Gastrocnemius medialis (tissue), 4 donors: ENCODE data around the gene ATF7. TPM values are rescaled to one million over a fixed set of nuclear protein-coding genes. Genes with fewer than 3 reads are reported as not detected.

Experiments used
- ATAC-seq, 2 donors: fragments of 150-250 bp; one replicate each; pipeline ENCODE4 v1.9.1; 2016
- DNase-seq, 2 donors: peaks; one replicate each; pipeline ENCODE4 v3.0.0-alpha.2; 2019
- H3K27ac ChIP-seq, 4 donors: fragments of 200-600 bp; sonication (generic); 1 replicate in 1 of 4; 2 replicates in 3 of 4; pipeline ENCODE4 v1.5.1; 2016 to 2018; ENCODE audit warnings: mild to moderate bottlenecking in 2 of 4, moderate library complexity in 1 of 4
- H3K27me3 ChIP-seq, 3 donors: fragments of 200-600 bp; sonication (generic) in 2 of 3; 1 replicate in 1 of 3; 2 replicates in 2 of 3; pipeline versions ENCODE4 v1.5.1 to v1.6.0; 2016 to 2019; ENCODE audit warnings: mild to moderate bottlenecking in 1 of 3, moderate library complexity in 1 of 3
- H3K36me3 ChIP-seq, 2 donors: fragments of 200-600 bp; sonication (generic) in 1 of 2; one replicate each; pipeline ENCODE4 v1.5.1; 2017 to 2018
- H3K4me1 ChIP-seq, 2 donors: fragments of 200-600 bp; sonication (generic) in 1 of 2; one replicate each; pipeline ENCODE4 v1.5.1; 2016 to 2017; ENCODE audit warnings: mild to moderate bottlenecking in 2 of 2
- H3K4me3 ChIP-seq, 4 donors: fragments of 200-600 bp; sonication (generic) in 3 of 4; 1 replicate in 1 of 4; 2 replicates in 3 of 4; pipeline ENCODE4 v1.5.1; 2016 to 2019; ENCODE audit warnings: mild to moderate bottlenecking in 2 of 4
- H3K9me3 ChIP-seq, 3 donors: fragments of 200-600 bp; sonication (generic) in 2 of 3; 1 replicate in 1 of 3; 2 replicates in 2 of 3; pipeline ENCODE4 v1.5.1; 2016 to 2019
- POLR2A ChIP-seq, 2 donors: fragments of 450-650 bp; IDR thresholded peaks; one replicate each; pipeline ENCODE4 v1.6.1; 2017; ENCODE audit warnings: antibody characterized with exemption in 2 of 2, mild to moderate bottlenecking in 2 of 2, moderate library complexity in 2 of 2
- in situ Hi-C, 4 donors: fragments of 200-750 bp; cut with MboI; loops; one replicate each; pipeline versions ENCODE4 v1.15.0 to v1.8.0; 2017; ENCODE audit warnings: low sequenced_read_pairs in 4 of 4
- intact Hi-C: fragments of 100-400 bp; cut with DNase I; formaldehyde crosslinking; loops from one replicate; pipeline ENCODE4 v1.15.1; 2023; ENCODE audit warnings: low total_unique reads
- total RNA-seq, 4 donors: library from RNA; depleted of rRNA; stranded (reverse); fragments of >200 nt; gene quantifications; one replicate each; pipeline versions ENCODE4 v1.1.0 to v1.2.3, GENCODE V29; 2016
- TF ChIP-seq, protein P1 (sequence below), 5 experiments: fragments of 450-650 bp in 3 of 5; fragments of 200-600 bp in 2 of 5; sonication (generic) in 2 of 5; IDR thresholded peaks in 4 of 5; conservative IDR thresholded peaks in 1 of 5; 1 replicate in 4 of 5; 2 replicates in 1 of 5; pipeline ENCODE4 v1.5.1; 2016 to 2019; ENCODE audit warnings: antibody characterized with exemption in 5 of 5, mild to moderate bottlenecking in 3 of 5, moderate library complexity in 3 of 5

ATF7 gene
- total RNA-seq, 4 donors from 2014 or later, result 21.9 to 47.9 (median 26.3) TPM

DNA sequence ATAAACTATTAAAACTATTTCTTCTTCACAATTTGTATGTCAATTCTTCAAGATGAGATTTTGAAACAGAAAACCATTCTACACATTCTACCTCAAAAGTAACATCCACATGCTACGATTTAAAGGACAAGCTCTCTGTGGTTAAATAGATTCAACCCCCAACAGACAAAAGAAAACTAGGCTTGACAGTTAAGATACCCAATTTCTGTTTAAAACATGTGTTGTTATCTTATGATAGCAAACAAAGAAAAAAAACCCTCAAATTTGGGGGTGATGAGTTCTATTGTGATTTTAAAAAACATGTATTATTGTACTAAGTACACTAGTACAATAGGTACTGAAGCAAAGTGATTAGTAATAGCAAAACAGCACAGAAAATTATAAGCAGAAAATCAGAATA, 33.8 kb downstream of the ATF7 start:
- intact Hi-C loops (no loop called here), in situ Hi-C loops (no loop called here)
- Histone ChIP-seq H3K4me3 (no peak overlapping the region), H3K9me3 (no peaks in the 10 kb centered on the region), H3K27me3 (no peaks in the 10 kb centered on the region), H3K27ac (peak overlapping the region in 1 of 4 donors; percentile 68), H3K4me1 (peaks cover 45 to 68% of the 10 kb centered on the region in 2 donors), H3K36me3 (no peaks in the 10 kb centered on the region)
- no peak for ATAC-seq
- TF ChIP-seq, protein P1, sequence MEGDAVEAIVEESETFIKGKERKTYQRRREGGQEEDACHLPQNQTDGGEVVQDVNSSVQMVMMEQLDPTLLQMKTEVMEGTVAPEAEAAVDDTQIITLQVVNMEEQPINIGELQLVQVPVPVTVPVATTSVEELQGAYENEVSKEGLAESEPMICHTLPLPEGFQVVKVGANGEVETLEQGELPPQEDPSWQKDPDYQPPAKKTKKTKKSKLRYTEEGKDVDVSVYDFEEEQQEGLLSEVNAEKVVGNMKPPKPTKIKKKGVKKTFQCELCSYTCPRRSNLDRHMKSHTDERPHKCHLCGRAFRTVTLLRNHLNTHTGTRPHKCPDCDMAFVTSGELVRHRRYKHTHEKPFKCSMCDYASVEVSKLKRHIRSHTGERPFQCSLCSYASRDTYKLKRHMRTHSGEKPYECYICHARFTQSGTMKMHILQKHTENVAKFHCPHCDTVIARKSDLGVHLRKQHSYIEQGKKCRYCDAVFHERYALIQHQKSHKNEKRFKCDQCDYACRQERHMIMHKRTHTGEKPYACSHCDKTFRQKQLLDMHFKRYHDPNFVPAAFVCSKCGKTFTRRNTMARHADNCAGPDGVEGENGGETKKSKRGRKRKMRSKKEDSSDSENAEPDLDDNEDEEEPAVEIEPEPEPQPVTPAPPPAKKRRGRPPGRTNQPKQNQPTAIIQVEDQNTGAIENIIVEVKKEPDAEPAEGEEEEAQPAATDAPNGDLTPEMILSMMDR (IDR thresholded peaks at IDR 0.05 in 4 of 5, conservative IDR thresholded peaks at IDR 0.05 in 1 of 5), result no peak
- TF ChIP-seq POLR2A (IDR thresholded peaks at IDR 0.05), result no peak
- DNase-seq, result no peak

DNA sequence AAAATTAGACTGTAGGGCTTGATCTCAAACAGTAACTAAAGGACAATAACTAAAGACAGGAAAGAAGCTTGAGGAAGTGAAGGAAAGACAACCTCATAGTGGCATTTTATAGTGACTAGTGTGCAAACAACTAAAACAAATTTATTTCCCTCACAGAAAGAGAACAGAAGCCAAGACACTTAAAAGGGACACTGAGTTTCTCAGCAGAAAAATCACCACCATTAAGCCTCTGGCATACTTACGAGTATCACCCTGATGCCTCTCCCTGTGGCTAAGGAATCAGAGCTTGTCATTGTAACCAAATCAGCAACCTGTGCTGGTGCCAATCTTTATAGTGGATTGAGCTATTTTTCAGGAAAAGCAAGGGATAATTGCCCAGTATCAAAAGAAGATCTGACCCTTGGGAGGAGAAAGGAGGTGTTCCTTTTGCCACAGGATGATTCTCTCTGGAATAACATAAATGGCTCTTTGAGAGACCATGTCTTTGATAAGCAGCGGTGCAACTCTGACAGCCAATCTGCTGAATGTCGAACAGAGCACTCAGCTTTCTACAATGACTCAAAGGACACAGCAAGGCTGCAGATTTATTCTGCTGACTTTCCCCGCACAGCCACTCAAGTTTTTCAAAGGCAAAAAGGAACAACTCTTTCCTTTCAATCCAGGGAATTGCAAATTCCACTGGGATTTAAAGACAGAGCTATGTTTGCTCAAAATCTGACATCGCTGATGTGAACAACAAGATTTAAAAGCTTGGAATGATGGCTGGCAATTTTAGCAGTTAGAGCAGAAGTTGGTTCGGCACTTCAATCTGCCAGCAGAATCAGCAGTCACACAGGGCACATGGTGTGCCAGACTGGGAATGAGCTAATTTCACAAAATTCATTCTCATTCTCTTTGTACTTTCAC, 34.6 kb downstream of the ATF7 start:
- DNase-seq (no peak), ATAC-seq (peak; percentile 60 to 75)
- intact Hi-C loops, result no loop called here
- no peaks in the 10 kb centered on the region for H3K27me3 ChIP-seq
- TF ChIP-seq, protein P1 (IDR thresholded peaks at IDR 0.05 in 4 of 5, conservative IDR thresholded peaks at IDR 0.05 in 1 of 5), result no peak
- H3K36me3 ChIP-seq, result no peaks in the 10 kb centered on the region
- in situ Hi-C loops, result no loop called here
- peak overlapping the region in 2 of 4 donors; percentile 7 to 14 for H3K4me3 ChIP-seq
- no peaks in the 10 kb centered on the region for H3K9me3 ChIP-seq
- H3K4me1 ChIP-seq, result peaks cover 36 to 60% of the 10 kb centered on the region in 2 donors
- H3K27ac ChIP-seq, result peak overlapping the region; percentile 6 to 68 (median 32)

DNA sequence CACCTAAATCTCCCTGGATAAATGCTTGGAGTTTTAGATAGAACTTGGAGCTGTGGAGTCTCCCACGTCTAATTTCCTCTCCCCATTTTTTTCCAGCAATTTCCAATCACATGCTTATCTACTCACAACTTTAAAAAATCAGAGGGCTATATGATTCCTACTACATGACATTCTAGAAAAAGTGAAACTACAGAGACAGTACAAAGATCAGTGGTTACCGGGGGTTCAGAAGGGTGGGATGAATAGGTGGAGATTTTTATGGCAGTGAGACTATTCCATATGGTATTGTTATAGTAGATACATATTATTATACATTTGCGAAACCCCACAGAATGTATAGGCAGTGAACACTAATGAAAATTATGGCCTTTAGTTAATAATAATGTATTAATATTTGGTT, 35.5 kb downstream of the ATF7 start:
- no peaks in the 10 kb centered on the region for H3K36me3 ChIP-seq
- TF ChIP-seq POLR2A (IDR thresholded peaks at IDR 0.05), result no peak
- ATAC-seq, result no peak
- H3K27ac ChIP-seq, result no peak overlapping the region
- DNase-seq, result no peak
- intact Hi-C loops (no loop called here), in situ Hi-C loops (no loop called here)
- H3K27me3 ChIP-seq, result no peaks in the 10 kb centered on the region
- H3K4me1 ChIP-seq, result peaks cover 36 to 60% of the 10 kb centered on the region in 2 donors
- H3K4me3 ChIP-seq, result no peak overlapping the region
- H3K9me3 ChIP-seq, result no peaks in the 10 kb centered on the region

DNA sequence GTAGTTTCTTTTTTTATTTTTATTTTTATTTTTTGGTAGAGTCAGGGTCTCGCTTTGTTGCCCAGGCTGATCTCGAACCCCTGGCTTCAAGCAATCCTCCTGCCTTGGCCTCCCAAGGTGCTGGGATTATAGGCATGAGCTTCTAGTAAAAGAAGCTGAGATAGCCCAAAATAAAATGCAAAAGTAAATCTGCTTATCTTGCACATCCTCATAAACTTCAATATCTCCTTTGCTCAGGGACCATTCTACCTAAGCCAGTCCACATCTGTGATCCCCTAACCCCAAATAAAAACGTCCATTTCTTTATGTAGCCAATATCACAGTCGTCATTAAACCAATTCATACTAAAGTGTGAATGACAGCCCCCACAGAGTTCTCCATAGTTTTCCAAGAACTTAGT, 36.3 kb downstream of the ATF7 start:
- Histone ChIP-seq H3K27ac (no peak overlapping the region), H3K4me3 (no peak overlapping the region), H3K36me3 (no peaks in the 10 kb centered on the region), H3K4me1 (peaks cover 34 to 56% of the 10 kb centered on the region in 2 donors), H3K9me3 (no peaks in the 10 kb centered on the region), H3K27me3 (no peaks in the 10 kb centered on the region)
- in situ Hi-C loops (no loop called here), intact Hi-C loops (no loop called here)
- DNase-seq (no peak), ATAC-seq (no peak)
- no peak for TF ChIP-seq POLR2A (IDR thresholded peaks at IDR 0.05)
- TF ChIP-seq, protein P1 (IDR thresholded peaks at IDR 0.05 in 4 of 5, conservative IDR thresholded peaks at IDR 0.05 in 1 of 5), result no peak

DNA sequence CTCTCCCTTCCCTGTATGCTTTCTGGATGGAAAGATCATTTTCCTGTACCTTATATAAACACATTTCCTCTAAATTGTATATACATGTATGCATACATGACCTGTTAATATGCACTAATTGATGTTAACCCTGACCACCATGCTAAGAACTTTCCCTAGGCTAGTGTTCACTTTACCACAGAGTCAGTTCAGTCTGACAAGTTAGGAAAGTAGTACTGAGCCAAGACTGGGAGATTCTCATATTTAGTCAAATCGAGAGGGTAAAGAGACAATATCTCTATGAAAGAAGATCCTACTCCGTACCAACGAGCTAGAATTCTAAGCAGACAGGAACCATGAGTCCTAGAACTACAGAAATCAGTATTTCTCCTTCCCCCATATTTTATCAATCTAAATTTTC, 36.8 kb downstream of the ATF7 start:
- Histone ChIP-seq H3K27ac (no peak overlapping the region), H3K36me3 (no peaks in the 10 kb centered on the region), H3K27me3 (no peaks in the 10 kb centered on the region), H3K4me3 (no peak overlapping the region), H3K4me1 (peaks cover 33 to 53% of the 10 kb centered on the region in 2 donors), H3K9me3 (no peaks in the 10 kb centered on the region)
- DNase-seq (no peak), ATAC-seq (no peak)
- intact Hi-C loops, result no loop called here
- TF ChIP-seq, protein P1 (IDR thresholded peaks at IDR 0.05 in 4 of 5, conservative IDR thresholded peaks at IDR 0.05 in 1 of 5), result no peak
- no peak for TF ChIP-seq POLR2A (IDR thresholded peaks at IDR 0.05)
- in situ Hi-C loops, result no loop called here
